Neural progenitor cell (in vitro differentiated cells): Measurements from ENCODE around the gene SUPT7L. TPM values are rescaled to one million over a fixed set of nuclear protein-coding genes. Genes with fewer than 3 reads are reported as not detected.

Experiments
- DNase-seq: peaks from one replicate; pipeline ENCODE4 v3.0.0-alpha.2; 2016; ENCODE audit warnings: low spot score
- H2AFZ ChIP-seq: fragments of 200-600 bp; sonication (generic); replicated peaks from 2 replicates; pipeline ENCODE4 v1.6.1; 2016; ENCODE audit warnings: antibody characterized with exemption
- H3F3A ChIP-seq: fragments of 200-600 bp; sonication (generic); 2 replicates; pipeline ENCODE4 v1.6.1; 2016; ENCODE audit warnings: antibody characterized with exemption, low read depth
- H3K27ac ChIP-seq: fragments of 200-600 bp; sonication (generic); 2 replicates; pipeline ENCODE4 v1.5.1; 2016; ENCODE audit warnings: mild to moderate bottlenecking
- H3K27me3 ChIP-seq: fragments of 200-600 bp; sonication (generic); 2 replicates; pipeline ENCODE4 v1.6.1; 2016; ENCODE audit warnings: mild to moderate bottlenecking, moderate library complexity
- H3K36me3 ChIP-seq: fragments of 200-600 bp; sonication (generic); 2 replicates; pipeline ENCODE4 v1.5.1; 2016
- H3K4me1 ChIP-seq: fragments of 200-600 bp; sonication (generic); 2 replicates; pipeline ENCODE4 v1.6.1; 2016; ENCODE audit warnings: mixed run types
- H3K4me2 ChIP-seq: fragments of 200-600 bp; sonication (generic); 2 replicates; pipeline ENCODE4 v1.6.1; 2016
- H3K4me3 ChIP-seq: fragments of 200-600 bp; sonication (generic); 2 replicates; pipeline ENCODE4 v1.5.1; 2016
- H3K79me2 ChIP-seq: fragments of 200-600 bp; sonication (generic); 2 replicates; pipeline ENCODE4 v1.6.1; 2016; ENCODE audit warnings: low read depth
- H3K9ac ChIP-seq: fragments of 200-600 bp; sonication (generic); 2 replicates; pipeline ENCODE4 v1.6.1; 2016
- H3K9me3 ChIP-seq: fragments of 200-600 bp; sonication (generic); 2 replicates; pipeline ENCODE4 v1.5.1; 2016; ENCODE audit warnings: low read depth
- H4K20me1 ChIP-seq: fragments of 200-600 bp; sonication (generic); 2 replicates; pipeline ENCODE4 v1.6.1; 2016; ENCODE audit warnings: low read depth
- H3K27ac Mint-ChIP-seq: 3 replicates; pipeline ENCODE4 v1.8.0; 2021; ENCODE audit warnings: mixed read lengths
- H3K27me3 Mint-ChIP-seq: 2 replicates; pipeline ENCODE4 v1.8.0; 2022; ENCODE audit warnings: low read depth, mild to moderate bottlenecking, inconsistent platforms, moderate library complexity, mixed read lengths; ENCODE audit not compliant: insufficient read depth
- H3K36me3 Mint-ChIP-seq: 3 replicates; pipeline ENCODE4 v1.8.0; 2021; ENCODE audit warnings: mixed read lengths
- H3K4me1 Mint-ChIP-seq: 3 replicates; pipeline ENCODE4 v1.8.0; 2021; ENCODE audit warnings: mixed read lengths
- H3K4me3 Mint-ChIP-seq: 3 replicates; pipeline ENCODE4 v1.8.0; 2021; ENCODE audit warnings: mild to moderate bottlenecking, moderate library complexity, mixed read lengths
- H3K9me3 Mint-ChIP-seq: 3 replicates; pipeline ENCODE4 v1.8.0; 2020; ENCODE audit warnings: mixed read lengths
- CTCF ChIP-seq: fragments of 200-600 bp; sonication (generic); IDR thresholded peaks from 2 replicates; pipeline ENCODE4 v1.5.1; 2017; ENCODE audit warnings: antibody characterized with exemption, mild to moderate bottlenecking
- EZH2 ChIP-seq: fragments of 200-600 bp; sonication (generic); IDR thresholded peaks from 2 replicates; pipeline ENCODE4 v1.6.1; 2017; ENCODE audit warnings: antibody characterized with exemption, mild to moderate bottlenecking, moderate library complexity
- EZH2phosphoT487 ChIP-seq: fragments of 200-600 bp; sonication (generic); IDR thresholded peaks from 2 replicates; pipeline ENCODE4 v1.6.1; 2017; ENCODE audit warnings: antibody characterized with exemption
- total RNA-seq: library from RNA; depleted of rRNA; stranded (reverse); fragments of >200 nt; gene quantifications from 2 replicates; pipeline ENCODE4 v1.2.3, GENCODE V29; 2015; ENCODE audit warnings: low replicate concordance

SUPT7L gene
- total RNA-seq, 1 donor from 2014 or later = 43.5 TPM

GRCh38 chr2:27667446-27667845, 4.0 kb upstream of the SUPT7L start:
- Histone ChIP-seq H3K4me3 (no peak overlapping the region), H3F3A (no peaks in the 10 kb centered on the region), H3K27me3 (no peaks in the 10 kb centered on the region), H2AFZ (no peak overlapping the region), H3K4me2 (no peak overlapping the region), H4K20me1 (no peaks in the 10 kb centered on the region), H3K79me2 (peaks cover 30% of the 10 kb centered on the region), H3K9ac (no peak overlapping the region), H3K4me1 (peaks cover 10% of the 10 kb centered on the region), H3K36me3 (peaks cover 14% of the 10 kb centered on the region), H3K9me3 (no peaks in the 10 kb centered on the region), H3K27ac (no peak overlapping the region)
- no peaks in the 10 kb centered on the region for H3K9me3 Mint-ChIP-seq
- TF ChIP-seq EZH2 (no peak), EZH2phosphoT487 (no peak), CTCF (no peak)
- no peak for DNase-seq
- peaks cover 16% of the 10 kb centered on the region for H3K4me1 Mint-ChIP-seq
- H3K4me3 Mint-ChIP-seq = no peak overlapping the region
- H3K36me3 Mint-ChIP-seq = peaks cover 5% of the 10 kb centered on the region
- H3K27ac Mint-ChIP-seq = no peak overlapping the region
- H3K27me3 Mint-ChIP-seq = peaks cover 4% of the 10 kb centered on the region

- H3K36me3 Mint-ChIP-seq = peaks cover 11% of the 10 kb centered on the region
Measured at GRCh38 chr2:27664622-27665363, 1.4 kb upstream of the SUPT7L start.

GRCh38 chr2:27664154-27664574, 750 bp upstream of the SUPT7L start:
- H3K4me2 ChIP-seq = peak overlapping the region; percentile 85
- H2AFZ ChIP-seq = peak overlapping the region; percentile 100
- H3K9ac ChIP-seq = peak overlapping the region; percentile 85
- no peaks in the 10 kb centered on the region for H4K20me1 ChIP-seq
- no peak overlapping the region for H3K27ac ChIP-seq
- DNase-seq = no peak
- peaks cover 18% of the 10 kb centered on the region for H3K4me1 Mint-ChIP-seq
- peaks cover 2% of the 10 kb centered on the region for H3K27me3 Mint-ChIP-seq
- peak overlapping the region; percentile 100 for H3K4me3 Mint-ChIP-seq
- peaks cover 11% of the 10 kb centered on the region for H3K36me3 ChIP-seq
- H3K9me3 ChIP-seq = no peaks in the 10 kb centered on the region
- H3K27me3 ChIP-seq = no peaks in the 10 kb centered on the region
- H3F3A ChIP-seq = no peaks in the 10 kb centered on the region
- TF ChIP-seq EZH2 = no peak
- TF ChIP-seq CTCF = no peak
- TF ChIP-seq EZH2phosphoT487 = no peak
- H3K4me1 ChIP-seq = peaks cover 11% of the 10 kb centered on the region
- no peaks in the 10 kb centered on the region for H3K9me3 Mint-ChIP-seq
- H3K27ac Mint-ChIP-seq = peak overlapping the region; percentile 51
- H3K79me2 ChIP-seq = peaks cover 37% of the 10 kb centered on the region
- peaks cover 15% of the 10 kb centered on the region for H3K36me3 Mint-ChIP-seq
- H3K4me3 ChIP-seq = peak overlapping the region; percentile 87

More at GRCh38 chr2:27664622-27665363, 1.4 kb upstream of the SUPT7L start:
- H3K27me3 Mint-ChIP-seq = peaks cover 2% of the 10 kb centered on the region
- peak overlapping the region; percentile 100 for H2AFZ ChIP-seq
- DNase-seq = no peak
- TF ChIP-seq EZH2 = no peak
- no peak for TF ChIP-seq EZH2phosphoT487
- peak overlapping the region; percentile 87 for H3K4me3 ChIP-seq
- peaks cover 5% of the 10 kb centered on the region for H3K36me3 ChIP-seq
- peak overlapping the region; percentile 51 for H3K27ac Mint-ChIP-seq
- peak overlapping the region; percentile 100 for H3K4me3 Mint-ChIP-seq
- peaks cover 11% of the 10 kb centered on the region for H3K4me1 ChIP-seq
- peak overlapping the region; percentile 85 for H3K9ac ChIP-seq
- H3F3A ChIP-seq = no peaks in the 10 kb centered on the region
- no peak overlapping the region for H3K27ac ChIP-seq
- H4K20me1 ChIP-seq = no peaks in the 10 kb centered on the region
- no peaks in the 10 kb centered on the region for H3K27me3 ChIP-seq
- H3K79me2 ChIP-seq = peaks cover 37% of the 10 kb centered on the region
- no peaks in the 10 kb centered on the region for H3K9me3 ChIP-seq
- H3K4me1 Mint-ChIP-seq = peaks cover 18% of the 10 kb centered on the region
- no peaks in the 10 kb centered on the region for H3K9me3 Mint-ChIP-seq
- H3K4me2 ChIP-seq = peak overlapping the region; percentile 85

- TF ChIP-seq EZH2 (no peak), EZH2phosphoT487 (no peak), CTCF (no peak)
Measured at GRCh38 chr2:27661371-27661770, 2.0 kb downstream of the SUPT7L start.

More at GRCh38 chr2:27661371-27661770, 2.0 kb downstream of the SUPT7L start:
- Histone ChIP-seq H3K4me3 (no peak overlapping the region), H3K79me2 (peaks cover 37% of the 10 kb centered on the region), H3K36me3 (peaks cover 13% of the 10 kb centered on the region), H4K20me1 (no peaks in the 10 kb centered on the region), H3K27ac (no peak overlapping the region), H3K9me3 (no peaks in the 10 kb centered on the region), H3K4me2 (no peak overlapping the region), H3K9ac (no peak overlapping the region), H3K4me1 (peaks cover 11% of the 10 kb centered on the region), H3K27me3 (no peaks in the 10 kb centered on the region), H3F3A (peaks cover under 1% of the 10 kb centered on the region), H2AFZ (no peak overlapping the region)
- no peak for DNase-seq
- H3K36me3 Mint-ChIP-seq = peaks cover 15% of the 10 kb centered on the region
- H3K27ac Mint-ChIP-seq = no peak overlapping the region
- H3K4me3 Mint-ChIP-seq = peak overlapping the region; percentile 75
- H3K27me3 Mint-ChIP-seq = peaks cover 2% of the 10 kb centered on the region
- no peaks in the 10 kb centered on the region for H3K9me3 Mint-ChIP-seq
- H3K4me1 Mint-ChIP-seq = peaks cover 18% of the 10 kb centered on the region
